Dendritic cell treated with granulocyte-macrophage colony-stimulating factor and Interleukin-4, amounts not matched to agents 40 ng/mL and 50 ng/mL, for 4 days (primary cell): ENCODE data around the gene BCL6.
"Not testable (repeated sequence)": the region's sequence is repeated elsewhere in the genome, so short reads cannot be mapped to it uniquely, and the experiment has no call there.

Source experiments
- H3K27ac Mint-ChIP-seq: one replicate; pipeline ENCODE4 v1.8.0; 2022; ENCODE audit warnings: mild to moderate bottlenecking, mixed read lengths
- H3K27me3 Mint-ChIP-seq: one replicate; pipeline ENCODE4 v1.8.0; 2022; ENCODE audit warnings: mild to moderate bottlenecking, mixed read lengths
- H3K36me3 Mint-ChIP-seq: one replicate; pipeline ENCODE4 v1.8.0; 2022; ENCODE audit warnings: low read depth, mixed read lengths
- H3K4me1 Mint-ChIP-seq: one replicate; pipeline ENCODE4 v1.8.0; 2022; ENCODE audit warnings: low read depth, mixed read lengths
- H3K4me3 Mint-ChIP-seq: one replicate; pipeline ENCODE4 v1.8.0; 2022; ENCODE audit warnings: mild to moderate bottlenecking, moderate library complexity, mixed read lengths
- H3K9me3 Mint-ChIP-seq: one replicate; pipeline ENCODE4 v1.8.0; 2022; ENCODE audit warnings: mixed read lengths
- intact Hi-C: fragments of 100-400 bp; cut with micrococcal nuclease; formaldehyde crosslinking; loops from one replicate; pipeline ENCODE4 v1.15.0; 2022

Gene BCL6

DNA sequence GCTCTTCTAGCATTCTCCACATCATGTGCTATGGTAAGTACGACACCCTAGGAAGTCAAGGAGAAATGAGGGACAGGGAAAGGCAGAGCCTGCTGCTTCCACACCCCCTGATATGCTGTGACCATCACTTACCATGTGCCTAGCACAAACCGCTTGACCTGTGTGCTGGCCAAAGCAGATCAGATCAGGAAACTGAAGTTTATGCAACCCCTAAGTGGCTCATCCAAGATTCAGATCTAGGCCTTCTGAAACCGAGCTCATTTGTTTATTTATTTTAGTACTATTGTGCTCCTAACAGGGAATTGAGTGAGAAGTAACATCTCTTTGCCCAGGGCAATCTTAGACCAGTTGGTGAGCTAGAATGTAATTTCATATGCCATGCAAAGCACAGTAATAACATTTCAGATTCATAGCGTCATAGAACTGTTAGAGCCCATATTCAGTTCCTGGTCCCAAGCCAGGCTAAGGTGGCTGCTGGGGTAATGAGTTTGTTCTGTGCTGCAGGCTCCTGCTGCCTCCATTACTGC, 42.7 kb downstream of the BCL6 start, which contains the start of gene RTP2:
Gene RTP2, minus strand, starts transcription at position 51 of the 527 bp plus-strand sequence. CDS start 429 bp downstream, outside the sequence.
- peak within 1 kb of the TSS; percentile 32 for H3K27ac Mint-ChIP-seq
- no peaks in the 10 kb centered on the region for H3K36me3 Mint-ChIP-seq
- H3K27me3 Mint-ChIP-seq = peaks cover 5% of the 10 kb centered on the region
- no peaks in the 10 kb centered on the region for H3K9me3 Mint-ChIP-seq
- H3K4me1 Mint-ChIP-seq = peaks cover 8% of the 10 kb centered on the region
- intact Hi-C loops = no loop called here
- no peak within 1 kb of the TSS for H3K4me3 Mint-ChIP-seq

DNA sequence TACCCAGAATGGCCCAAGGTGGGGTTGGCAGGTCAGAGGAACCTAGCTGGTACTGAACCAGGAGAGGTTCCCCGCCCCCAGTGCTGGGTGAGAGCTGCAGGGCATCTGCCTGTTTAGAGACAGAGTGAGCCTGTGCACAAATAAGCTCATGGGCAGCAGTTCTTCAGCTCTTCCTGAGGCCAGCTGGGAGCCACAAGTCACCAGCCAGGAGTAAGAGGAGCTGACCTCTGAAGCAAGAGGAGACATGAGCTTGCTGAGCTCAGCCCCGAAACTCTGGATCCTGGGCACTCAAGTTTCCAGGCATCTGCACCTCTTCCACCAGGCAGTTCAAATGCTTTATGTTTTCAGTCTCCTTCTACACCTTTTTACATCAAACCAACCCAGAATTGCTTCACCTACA, 45.0 kb downstream of the BCL6 start:
- intact Hi-C loops = no loop called here
- H3K4me1 Mint-ChIP-seq = no peaks in the 10 kb centered on the region
- H3K27me3 Mint-ChIP-seq = peaks cover 13% of the 10 kb centered on the region
- no peak overlapping the region for H3K27ac Mint-ChIP-seq
- H3K4me3 Mint-ChIP-seq = no peak overlapping the region
- no peaks in the 10 kb centered on the region for H3K9me3 Mint-ChIP-seq
- H3K36me3 Mint-ChIP-seq = no peaks in the 10 kb centered on the region

DNA sequence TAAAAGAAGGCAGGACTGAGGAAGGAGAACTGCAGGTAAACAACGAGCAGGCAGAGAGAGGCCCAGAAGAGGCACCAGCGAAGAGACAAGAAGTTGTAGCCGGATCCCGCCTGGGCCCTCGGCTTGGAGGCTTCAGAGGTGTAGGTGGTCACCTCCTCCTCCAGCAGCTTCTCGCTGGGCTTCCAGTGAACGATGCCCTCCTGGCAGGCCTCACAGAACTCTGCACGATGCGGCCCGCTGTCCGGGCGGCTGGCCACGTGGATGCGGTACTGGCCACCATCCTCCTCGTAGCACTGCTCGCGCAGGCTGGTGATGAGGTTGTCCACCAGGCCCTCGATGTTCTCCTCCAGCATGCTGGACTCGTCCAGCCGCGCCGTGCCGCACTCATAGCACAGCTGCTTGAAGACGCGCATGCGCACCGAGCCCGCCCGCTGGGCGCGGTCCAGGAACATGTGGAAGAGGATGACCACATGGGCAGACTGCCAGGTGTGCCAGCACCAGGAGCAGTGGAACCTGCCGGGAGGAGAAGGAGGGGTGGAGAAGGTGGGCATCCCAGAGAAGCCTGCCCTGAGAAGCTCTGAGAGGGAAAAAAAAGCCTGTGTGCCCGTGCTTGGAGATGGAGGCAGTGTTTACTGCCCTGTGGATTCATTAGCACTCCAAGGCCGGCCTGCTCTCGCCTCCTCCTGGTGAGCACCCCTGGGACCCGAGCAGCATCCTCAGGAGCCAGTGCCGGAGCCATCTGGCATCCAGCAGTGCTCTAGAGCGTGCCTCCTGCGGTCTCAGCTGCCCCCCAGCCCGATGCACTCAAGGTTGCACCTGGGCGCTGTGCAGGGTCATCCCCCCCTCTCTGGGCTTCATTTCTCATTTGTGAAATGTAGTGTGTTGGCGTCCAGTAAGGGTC, 46.5 kb downstream of the BCL6 start:
- intact Hi-C loops = no loop called here
- no peaks in the 10 kb centered on the region for H3K4me1 Mint-ChIP-seq
- no peaks in the 10 kb centered on the region for H3K36me3 Mint-ChIP-seq
- H3K4me3 Mint-ChIP-seq = no peak overlapping the region
- H3K27ac Mint-ChIP-seq = no peak overlapping the region
- H3K9me3 Mint-ChIP-seq = no peaks in the 10 kb centered on the region
- peaks cover 18% of the 10 kb centered on the region for H3K27me3 Mint-ChIP-seq

DNA sequence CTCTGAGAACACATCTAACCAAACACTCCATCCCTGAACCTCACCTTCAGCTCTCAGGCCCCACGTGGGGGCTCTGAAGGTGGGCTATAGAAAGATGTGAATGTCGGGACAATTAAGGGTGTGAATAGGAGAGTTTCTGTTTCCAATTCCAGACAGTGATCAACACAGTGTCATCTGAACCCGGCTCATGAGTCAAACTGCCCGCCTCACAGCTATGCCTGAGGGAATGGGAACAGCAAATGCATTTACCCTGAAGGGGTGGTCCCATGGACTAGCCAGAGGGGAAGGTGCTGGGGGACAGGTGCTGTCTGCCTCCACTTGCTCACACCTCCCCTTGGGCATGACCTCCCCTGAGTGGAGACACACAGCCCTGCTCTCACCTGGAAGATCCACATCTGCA, 49.2 kb downstream of the BCL6 start:
- Mint-ChIP-seq H3K36me3 (no peaks in the 10 kb centered on the region), H3K27ac (no peak overlapping the region), H3K27me3 (peaks cover 19% of the 10 kb centered on the region), H3K4me1 (peaks cover 4% of the 10 kb centered on the region), H3K4me3 (no peak overlapping the region), H3K9me3 (no peaks in the 10 kb centered on the region)
- intact Hi-C loops = no loop called here

DNA sequence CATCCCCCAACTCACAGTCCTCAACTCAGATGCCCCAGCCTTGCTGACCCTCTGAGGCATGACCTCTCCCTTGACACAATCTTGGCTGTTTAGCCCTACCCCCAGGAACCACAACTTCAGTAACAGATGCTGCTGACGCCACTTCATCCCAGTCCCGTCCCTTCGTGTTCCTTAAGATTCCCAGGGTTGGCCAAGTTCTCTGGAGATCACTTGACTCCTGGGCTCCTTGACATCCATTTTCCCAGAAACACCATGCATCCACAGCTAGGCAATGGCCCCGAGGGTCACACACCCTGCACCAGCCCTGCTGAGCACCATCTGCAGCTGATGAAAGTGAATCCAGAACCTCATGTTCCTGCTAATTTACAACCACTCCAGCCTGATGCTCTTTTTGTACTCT, 49.8 kb downstream of the BCL6 start:
- H3K27me3 Mint-ChIP-seq = peaks cover 20% of the 10 kb centered on the region
- no peak overlapping the region for H3K27ac Mint-ChIP-seq
- intact Hi-C loops = no loop called here
- H3K4me3 Mint-ChIP-seq = no peak overlapping the region
- H3K36me3 Mint-ChIP-seq = no peaks in the 10 kb centered on the region
- no peaks in the 10 kb centered on the region for H3K9me3 Mint-ChIP-seq
- peaks cover 5% of the 10 kb centered on the region for H3K4me1 Mint-ChIP-seq

DNA sequence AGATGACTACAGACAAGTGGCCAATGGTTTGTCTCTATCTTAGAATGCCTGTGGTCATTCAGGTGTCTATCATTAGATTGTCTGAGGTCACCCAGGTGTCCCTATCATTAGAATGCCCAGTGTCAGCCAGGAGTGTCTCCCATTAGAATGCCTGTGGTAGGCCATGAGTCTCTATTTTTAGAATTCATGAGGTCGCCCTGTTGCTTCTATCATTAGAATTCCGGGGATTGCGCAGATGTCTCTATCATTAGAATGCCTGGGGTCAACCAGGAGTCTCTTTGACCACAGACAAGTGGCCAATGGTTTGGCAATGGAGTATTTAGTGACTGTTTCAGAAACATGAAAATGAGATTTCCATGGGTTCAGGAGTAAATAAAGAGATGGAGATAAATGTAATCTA, 50.5 kb downstream of the BCL6 start:
- peaks cover 5% of the 10 kb centered on the region for H3K4me1 Mint-ChIP-seq
- no peaks in the 10 kb centered on the region for H3K9me3 Mint-ChIP-seq
- H3K36me3 Mint-ChIP-seq = no peaks in the 10 kb centered on the region
- H3K27ac Mint-ChIP-seq = no peak overlapping the region
- H3K4me3 Mint-ChIP-seq = no peak overlapping the region
- intact Hi-C loops = no loop called here
- H3K27me3 Mint-ChIP-seq = peaks cover 20% of the 10 kb centered on the region

DNA sequence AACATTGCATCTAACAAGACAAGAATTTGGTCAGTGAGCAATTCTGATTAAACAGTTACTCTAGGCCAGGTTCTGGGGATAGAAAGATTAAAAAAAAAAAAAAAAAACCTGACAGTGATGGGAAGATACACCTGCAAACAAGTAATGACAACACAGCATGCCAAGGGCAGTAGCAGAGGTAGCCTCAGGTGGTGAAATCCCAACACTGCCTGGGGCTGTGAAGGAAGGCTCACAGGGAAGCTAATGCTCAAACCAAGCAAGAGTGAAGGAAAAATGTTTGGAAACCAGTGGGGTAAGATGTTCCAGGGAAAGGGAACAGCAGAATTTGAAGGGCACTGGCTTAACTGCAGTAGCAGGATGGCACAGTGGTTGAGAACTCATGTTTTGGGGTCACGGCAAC, 51.8 kb downstream of the BCL6 start:
- Mint-ChIP-seq H3K4me1 (peaks cover 5% of the 10 kb centered on the region), H3K36me3 (no peaks in the 10 kb centered on the region), H3K27ac (no peak overlapping the region), H3K4me3 (no peak overlapping the region), H3K9me3 (no peaks in the 10 kb centered on the region), H3K27me3 (peaks cover 25% of the 10 kb centered on the region)
- intact Hi-C loops = no loop called here

DNA sequence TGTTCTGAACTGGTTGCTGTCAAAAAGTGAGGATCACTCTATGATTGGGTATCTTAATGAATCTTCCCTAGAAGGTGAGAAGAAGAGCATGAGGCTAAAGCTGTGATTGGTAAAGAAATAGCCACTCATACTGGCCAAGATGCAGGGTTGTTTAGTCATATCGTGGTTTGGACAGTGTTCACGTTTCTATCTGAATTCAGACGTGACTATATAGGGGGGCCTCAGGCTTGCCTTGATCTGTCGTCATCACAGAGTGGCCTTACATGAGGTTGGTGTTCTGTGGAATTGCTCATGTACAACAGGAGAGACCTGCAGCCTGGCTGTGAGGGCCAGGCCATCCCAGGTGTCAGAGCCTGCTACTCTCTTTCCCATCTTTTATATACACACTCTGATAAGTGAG, 55.3 kb downstream of the BCL6 start:
- Mint-ChIP-seq H3K36me3 (no peaks in the 10 kb centered on the region), H3K4me1 (peaks cover 5% of the 10 kb centered on the region), H3K27me3 (peaks cover 24% of the 10 kb centered on the region), H3K27ac (no peak overlapping the region), H3K9me3 (peaks cover 13% of the 10 kb centered on the region), H3K4me3 (no peak overlapping the region)
- intact Hi-C loops = no loop called here

DNA sequence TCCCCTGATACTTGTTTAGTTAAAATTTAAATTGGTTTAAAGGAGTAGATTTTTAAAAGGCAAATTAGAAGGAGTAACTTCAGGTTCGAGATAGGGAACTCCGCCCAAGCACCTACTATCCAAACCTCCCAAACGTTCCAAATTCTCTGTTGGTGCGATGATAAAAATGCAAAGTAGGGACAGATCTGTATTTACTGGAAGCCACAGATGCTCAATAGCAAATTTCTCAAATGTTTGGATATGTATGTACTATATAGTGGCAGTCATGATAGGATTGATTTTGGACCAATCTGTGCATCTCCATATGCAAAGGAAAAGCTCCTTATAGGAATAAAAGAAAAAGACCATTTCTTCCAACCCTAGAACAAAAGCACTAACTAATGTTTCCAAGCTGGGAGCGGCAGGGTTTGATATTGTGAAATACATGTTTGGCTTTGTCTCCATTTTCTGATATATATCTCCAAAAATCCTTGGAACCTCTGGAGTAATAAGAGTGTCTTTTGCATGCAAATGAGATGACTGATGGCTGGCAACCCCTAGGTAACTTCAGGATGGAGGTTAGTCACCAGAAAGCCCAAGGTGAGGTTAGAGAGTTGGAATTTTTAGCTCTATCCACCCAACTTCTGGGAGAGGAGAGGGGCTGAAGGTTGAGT, 58.5 kb downstream of the BCL6 start:
- Mint-ChIP-seq H3K27me3 (peaks cover 22% of the 10 kb centered on the region), H3K4me1 (peaks cover 5% of the 10 kb centered on the region), H3K9me3 (peaks cover 13% of the 10 kb centered on the region), H3K27ac (no peak overlapping the region), H3K36me3 (no peaks in the 10 kb centered on the region), H3K4me3 (no peak overlapping the region)
- intact Hi-C loops = no loop called here

DNA sequence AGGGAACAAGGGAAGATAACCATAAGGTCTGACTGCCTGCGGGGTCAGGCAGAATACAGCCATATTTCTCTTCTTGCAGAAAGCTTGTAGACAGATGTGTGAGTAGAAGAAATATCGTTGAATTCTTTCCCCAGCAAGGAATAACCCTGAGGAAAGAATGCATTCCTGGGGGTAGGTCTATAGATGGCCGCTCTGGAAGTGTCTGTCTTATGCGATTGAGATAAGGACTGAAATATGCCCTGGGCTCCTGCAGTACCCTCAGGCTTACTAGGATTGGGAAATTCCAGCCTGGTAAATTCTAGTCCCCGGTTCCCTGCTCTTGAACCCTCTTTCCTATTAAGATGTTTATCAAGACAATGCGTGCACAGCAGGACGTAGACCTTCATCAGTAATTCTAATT, 59.3 kb downstream of the BCL6 start:
- Mint-ChIP-seq H3K9me3 (peaks cover 13% of the 10 kb centered on the region), H3K4me3 (no peak overlapping the region), H3K27me3 (peaks cover 22% of the 10 kb centered on the region), H3K27ac (no peak overlapping the region), H3K4me1 (peaks cover under 1% of the 10 kb centered on the region), H3K36me3 (no peaks in the 10 kb centered on the region)
- intact Hi-C loops = no loop called here

DNA sequence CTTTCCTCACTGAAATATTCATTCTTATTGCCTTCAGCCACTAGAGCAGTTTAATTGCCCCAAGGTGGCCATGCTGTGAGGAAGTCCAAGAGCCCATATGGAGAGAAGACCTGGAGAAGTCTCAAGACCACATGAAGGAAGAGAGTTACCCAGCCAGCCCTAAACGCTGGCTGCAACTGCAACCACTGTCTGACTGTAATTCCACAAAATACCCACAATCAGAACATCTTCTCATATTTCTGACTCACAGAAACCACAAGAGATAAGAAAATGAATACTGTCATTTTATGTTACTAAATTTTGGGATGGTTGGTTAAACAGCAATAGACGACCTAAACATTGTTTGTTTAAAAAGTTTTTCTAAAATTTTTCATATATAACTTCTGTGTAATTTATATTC, 60.4 kb downstream of the BCL6 start:
- no peaks in the 10 kb centered on the region for H3K4me1 Mint-ChIP-seq
- H3K9me3 Mint-ChIP-seq = peaks cover 13% of the 10 kb centered on the region

DNA sequence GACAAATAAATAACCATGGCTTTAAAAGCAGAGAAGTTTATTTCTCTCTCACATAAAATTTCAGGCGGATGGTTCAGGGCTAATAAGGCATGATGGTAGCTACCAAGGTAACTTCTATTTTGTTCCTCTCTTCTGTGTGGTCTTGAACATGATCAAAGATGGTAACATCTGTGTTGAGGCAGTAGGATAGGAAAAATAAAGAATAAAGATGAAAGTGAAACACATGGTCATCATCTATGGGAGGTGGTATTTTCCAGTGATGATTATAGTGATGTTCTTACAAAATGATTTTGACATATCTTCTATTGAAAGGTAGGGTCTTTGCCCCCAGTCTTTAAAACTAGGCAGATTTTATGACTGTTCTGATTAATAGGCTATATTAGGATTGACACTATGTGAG, 60.8 kb downstream of the BCL6 start:
- H3K4me1 Mint-ChIP-seq = peaks cover 3% of the 10 kb centered on the region
- peaks cover 13% of the 10 kb centered on the region for H3K9me3 Mint-ChIP-seq
- H3K27ac Mint-ChIP-seq = no peak overlapping the region
- H3K27me3 Mint-ChIP-seq = peaks cover 24% of the 10 kb centered on the region
- intact Hi-C loops = no loop called here
- no peaks in the 10 kb centered on the region for H3K36me3 Mint-ChIP-seq
- H3K4me3 Mint-ChIP-seq = no peak overlapping the region

More for the DNA sequence above, 60.4 kb downstream of the BCL6 start:
- Mint-ChIP-seq H3K27me3 (peaks cover 23% of the 10 kb centered on the region), H3K36me3 (no peaks in the 10 kb centered on the region), H3K27ac (no peak overlapping the region), H3K4me3 (no peak overlapping the region)
- intact Hi-C loops = no loop called here

DNA sequence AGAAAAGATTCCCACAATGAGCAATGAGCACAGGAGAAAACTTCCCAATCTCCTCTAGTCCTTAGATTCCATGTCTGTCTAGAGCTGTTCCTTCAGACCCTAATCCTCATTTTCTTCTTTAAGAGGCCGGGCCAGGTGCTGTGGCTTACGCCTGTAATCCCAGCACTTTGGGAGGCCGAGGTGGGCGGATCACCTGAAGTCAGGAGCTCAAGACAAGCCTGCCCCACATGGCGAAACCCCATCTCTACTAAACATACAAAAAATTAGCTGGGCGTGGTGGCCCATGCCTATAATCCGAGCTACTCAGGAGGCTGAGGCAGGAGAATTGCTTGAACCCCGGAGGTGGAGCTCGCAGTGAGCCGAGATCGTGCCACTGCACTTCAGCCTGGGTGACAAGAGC, 63.5 kb downstream of the BCL6 start:
- Mint-ChIP-seq H3K27me3 (peaks cover 25% of the 10 kb centered on the region), H3K9me3 (peaks cover 13% of the 10 kb centered on the region)
- H3K4me1 Mint-ChIP-seq, H3K4me3 Mint-ChIP-seq, intact Hi-C loops, H3K36me3 Mint-ChIP-seq, H3K27ac Mint-ChIP-seq: not testable (repeated sequence)

DNA sequence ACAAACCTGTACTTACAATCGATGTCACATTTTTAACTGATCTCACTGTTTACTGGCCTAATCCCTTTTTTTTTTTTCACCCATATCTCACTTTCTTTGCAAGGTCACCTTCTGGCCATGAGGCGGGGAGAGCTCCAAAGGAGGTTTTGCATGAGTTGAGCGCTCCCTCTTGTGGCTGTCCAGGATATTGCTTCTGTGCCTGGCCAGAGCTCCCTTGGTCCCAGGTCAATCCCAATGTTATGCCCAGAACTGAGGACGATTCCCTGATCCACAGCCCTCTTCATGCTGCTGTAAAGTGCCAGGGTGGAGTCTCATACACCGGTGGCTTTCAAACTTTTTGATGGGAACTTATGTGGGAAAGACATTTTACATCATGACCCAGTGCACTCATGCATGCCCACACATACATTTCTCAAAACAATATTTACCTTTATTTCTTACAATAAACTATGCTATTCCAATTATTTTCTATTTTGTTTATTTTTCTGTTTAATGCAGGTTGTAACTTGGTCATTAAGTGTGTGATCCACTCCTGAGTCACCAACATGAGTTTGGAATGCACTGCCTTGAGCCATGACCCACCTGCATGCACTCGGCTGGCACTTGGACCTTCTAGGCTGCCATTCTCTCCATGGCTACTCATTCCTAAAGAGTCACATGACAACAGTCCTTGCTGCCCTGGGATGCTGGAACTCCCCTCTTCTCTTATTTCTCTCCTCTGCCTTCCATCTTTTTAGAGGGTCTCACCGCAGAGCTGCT, 65.5 kb downstream of the BCL6 start:
- no peaks in the 10 kb centered on the region for H3K9me3 Mint-ChIP-seq
- peaks cover 5% of the 10 kb centered on the region for H3K4me1 Mint-ChIP-seq
- peaks cover 23% of the 10 kb centered on the region for H3K27me3 Mint-ChIP-seq
- intact Hi-C loops = loop anchor here (1.0 to 2.0 kb wide), 4 partner anchors 35 to 460 kb away; no protein-coding TSS in a partner anchor
- H3K27ac Mint-ChIP-seq = no peak overlapping the region
- no peaks in the 10 kb centered on the region for H3K36me3 Mint-ChIP-seq
- no peak overlapping the region for H3K4me3 Mint-ChIP-seq
